ENCODE measurements around the gene THAP2. TPM values are rescaled to one million over a fixed set of nuclear protein-coding genes. Genes with fewer than 3 reads are reported as not detected.
A peak's percentile ranks its signal among the peaks of the same experiment; 100 is the strongest.

Gene THAP2
- polyA plus RNA-seq (2011; rRNA removed): 1.1 and 2.5 TPM in 2 replicates
- polyA minus RNA-seq (2011; rRNA and poly(A)+ RNA removed): 0.62 and 0.85 TPM in 2 replicates

DNA sequence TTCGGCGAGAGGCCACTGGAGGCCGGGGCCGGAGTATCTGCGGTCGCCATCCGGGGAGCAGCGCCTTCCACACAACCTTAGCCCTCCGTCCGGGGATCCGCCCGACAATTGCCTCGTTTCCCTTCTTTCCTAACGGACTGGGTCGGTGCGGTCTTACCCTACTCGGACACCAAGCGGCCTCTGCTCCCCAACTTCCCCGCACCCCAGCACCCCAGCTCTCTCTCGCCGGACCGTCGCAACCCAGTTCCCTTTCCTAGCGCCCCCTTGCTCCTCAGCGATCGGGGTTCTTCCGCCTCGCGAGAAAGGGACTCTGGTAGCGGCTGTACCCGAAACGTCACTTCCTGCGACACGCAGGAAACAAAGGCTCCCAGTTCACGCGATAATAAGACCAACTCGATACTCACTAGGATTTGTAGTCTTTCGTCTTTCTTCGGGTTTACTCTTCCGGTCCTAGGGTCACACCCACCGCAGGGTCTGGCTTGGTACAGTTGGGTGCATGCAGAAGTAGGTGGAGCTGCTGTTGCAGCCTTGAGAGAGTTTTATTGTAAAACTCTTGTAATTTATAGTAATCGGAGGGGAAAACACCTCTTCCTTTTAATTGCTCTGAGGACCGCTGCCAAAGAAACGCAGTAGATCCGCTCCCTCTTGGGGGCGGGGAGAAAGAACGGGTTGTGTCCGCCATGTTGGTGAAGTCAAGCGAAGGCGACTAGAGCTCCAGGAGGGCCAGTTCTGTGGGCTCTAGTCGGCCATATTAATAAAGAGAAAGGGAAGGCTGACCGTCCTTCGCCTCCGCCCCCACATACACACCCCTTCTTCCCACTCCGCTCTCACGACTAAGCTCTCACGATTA lies at the start of gene THAP2, which contains the start of gene ZFC3H1:
THAP2 (plus strand) TSS at position 741 of the 850 bp plus-strand sequence. CDS start 209 bp downstream, outside the sequence.
ZFC3H1 (minus strand) TSS at position 288 of the 850 bp plus-strand sequence; CDS start at position 50, 238 bp downstream.
- Histone ChIP-seq H3K27me3 (ENCODE audit: control insufficient read depth, insufficient read depth, low read length) (no peaks in the 10 kb centered on the region), H3K36me3 (ENCODE audit: control insufficient read depth, insufficient read depth, low read length) (no peaks in the 10 kb centered on the region), H3K4me3 (ENCODE audit: low read depth, low read length) (peak within 1 kb of the TSS; percentile 65)
- POLR2A ChIA-PET: interaction anchor here (1.0 kb wide), 2 partner anchors 22 to 91 kb away, joined by 3 read pairs; partner anchors contain the start of genes RAB21 and TMEM19
- TF ChIP-seq, protein P1, sequence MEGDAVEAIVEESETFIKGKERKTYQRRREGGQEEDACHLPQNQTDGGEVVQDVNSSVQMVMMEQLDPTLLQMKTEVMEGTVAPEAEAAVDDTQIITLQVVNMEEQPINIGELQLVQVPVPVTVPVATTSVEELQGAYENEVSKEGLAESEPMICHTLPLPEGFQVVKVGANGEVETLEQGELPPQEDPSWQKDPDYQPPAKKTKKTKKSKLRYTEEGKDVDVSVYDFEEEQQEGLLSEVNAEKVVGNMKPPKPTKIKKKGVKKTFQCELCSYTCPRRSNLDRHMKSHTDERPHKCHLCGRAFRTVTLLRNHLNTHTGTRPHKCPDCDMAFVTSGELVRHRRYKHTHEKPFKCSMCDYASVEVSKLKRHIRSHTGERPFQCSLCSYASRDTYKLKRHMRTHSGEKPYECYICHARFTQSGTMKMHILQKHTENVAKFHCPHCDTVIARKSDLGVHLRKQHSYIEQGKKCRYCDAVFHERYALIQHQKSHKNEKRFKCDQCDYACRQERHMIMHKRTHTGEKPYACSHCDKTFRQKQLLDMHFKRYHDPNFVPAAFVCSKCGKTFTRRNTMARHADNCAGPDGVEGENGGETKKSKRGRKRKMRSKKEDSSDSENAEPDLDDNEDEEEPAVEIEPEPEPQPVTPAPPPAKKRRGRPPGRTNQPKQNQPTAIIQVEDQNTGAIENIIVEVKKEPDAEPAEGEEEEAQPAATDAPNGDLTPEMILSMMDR (IDR thresholded peaks at IDR 0.05; ENCODE audit: insufficient read depth, low read depth, low read length): peak; percentile 60
- CTCF ChIA-PET: interaction anchor here (0.9 to 2.3 kb wide), 5 partner anchors 14 to 35 kb away, joined by 3 to 7 read pairs (median 6); partner anchors contain the start of gene TMEM19
- peak; percentile 99 for DNase-seq (ENCODE audit: low read depth)

DNA sequence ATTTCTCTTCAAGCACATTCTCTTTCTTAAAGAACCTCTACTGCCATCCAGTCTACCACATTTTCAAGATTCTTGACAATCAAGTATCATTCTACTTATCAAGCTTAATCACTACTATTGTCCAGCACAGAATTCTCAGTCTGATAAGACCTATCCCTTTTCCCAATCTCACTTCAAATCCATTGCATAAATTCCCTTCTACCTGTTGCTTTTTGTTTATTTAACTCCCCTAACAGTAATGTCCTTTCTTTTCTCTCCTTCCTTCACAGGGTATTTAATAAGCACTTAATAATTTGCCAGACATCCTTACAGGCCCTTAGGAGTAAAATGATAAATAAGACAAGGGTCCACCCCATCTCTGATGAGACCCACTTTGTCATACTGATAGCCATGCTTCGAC lies 42.2 kb upstream of the THAP2 start:
- ChIA-PET POLR2A (interaction anchor here (0.6 kb wide), 1 partner anchor 20 kb away, joined by 4 read pairs; no protein-coding TSS in a partner anchor), CTCF (interaction anchor here (0.7 to 0.9 kb wide), 2 partner anchors 15 to 206 kb away, joined by 3 to 4 read pairs; no protein-coding TSS in a partner anchor)
- Histone ChIP-seq H3K4me3 (ENCODE audit: low read depth, low read length) (no peak overlapping the region), H3K27me3 (ENCODE audit: control insufficient read depth, insufficient read depth, low read length) (no peaks in the 10 kb centered on the region), H3K36me3 (ENCODE audit: control insufficient read depth, insufficient read depth, low read length) (peaks cover 20% of the 10 kb centered on the region)
- no peak for DNase-seq (ENCODE audit: low read depth)
- TF ChIP-seq, protein P1 (IDR thresholded peaks at IDR 0.05; ENCODE audit: insufficient read depth, low read depth, low read length): no peak

DNA sequence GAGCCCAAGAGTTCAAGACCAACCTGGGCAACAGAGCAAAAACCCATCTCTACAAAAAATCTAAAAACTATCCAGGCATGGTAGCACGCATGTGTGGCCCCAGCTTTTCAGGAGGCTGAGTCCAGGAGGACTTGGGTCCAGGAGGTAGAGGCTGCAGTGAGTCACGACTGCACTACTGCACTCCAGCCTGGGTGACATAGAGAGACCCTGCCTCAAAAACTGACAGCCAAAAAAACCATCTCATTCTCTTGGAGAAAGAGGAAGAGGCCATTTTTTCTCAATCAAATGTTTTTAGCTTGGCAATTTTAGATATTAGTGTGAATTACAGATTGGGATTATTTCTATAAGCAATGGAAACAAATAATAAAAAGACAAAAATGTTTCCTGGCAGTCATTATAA lies 38.6 kb upstream of the THAP2 start:
- H3K4me3 ChIP-seq (ENCODE audit: low read depth, low read length): no peak overlapping the region
- no peaks in the 10 kb centered on the region for H3K27me3 ChIP-seq (ENCODE audit: control insufficient read depth, insufficient read depth, low read length)
- CTCF ChIA-PET: interaction anchor here (2.8 kb wide), 1 partner anchor 11 kb away, joined by 22 read pairs; no protein-coding TSS in a partner anchor
- POLR2A ChIA-PET: no interaction called here
- DNase-seq (ENCODE audit: low read depth): no peak
- H3K36me3 ChIP-seq (ENCODE audit: control insufficient read depth, insufficient read depth, low read length): peaks cover 14% of the 10 kb centered on the region
- TF ChIP-seq, protein P1 (IDR thresholded peaks at IDR 0.05; ENCODE audit: insufficient read depth, low read depth, low read length): no peak

DNA sequence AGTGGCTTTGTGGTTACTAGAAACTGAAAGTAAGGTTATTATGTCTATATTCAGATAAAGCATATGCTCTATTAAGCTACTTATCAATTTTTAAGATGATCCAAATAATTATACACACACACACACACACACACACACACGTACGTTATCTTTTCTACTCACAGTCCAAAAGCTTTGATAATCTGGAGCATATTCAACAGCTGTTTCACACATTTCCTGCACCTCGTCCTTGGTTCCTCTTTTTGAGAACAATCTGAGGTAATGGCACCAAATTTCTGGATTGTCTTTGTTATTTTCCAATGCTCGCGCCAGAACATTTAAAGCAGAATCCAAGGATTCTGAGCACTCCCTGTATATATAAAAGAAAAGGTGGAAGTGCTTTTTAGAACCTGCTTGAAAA lies 38.0 kb upstream of the THAP2 start:
- no peak for DNase-seq (ENCODE audit: low read depth)

More for the DNA sequence above, 38.0 kb upstream of the THAP2 start:
- ChIA-PET POLR2A (no interaction called here), CTCF (interaction anchor here (0.8 to 2.8 kb wide), 3 partner anchors 10 to 120 kb away, joined by 3 to 22 read pairs (median 7); no protein-coding TSS in a partner anchor)
- Histone ChIP-seq H3K27me3 (ENCODE audit: control insufficient read depth, insufficient read depth, low read length) (no peaks in the 10 kb centered on the region), H3K4me3 (ENCODE audit: low read depth, low read length) (no peak overlapping the region), H3K36me3 (ENCODE audit: control insufficient read depth, insufficient read depth, low read length) (peaks cover 12% of the 10 kb centered on the region)
- TF ChIP-seq, protein P1 (IDR thresholded peaks at IDR 0.05; ENCODE audit: insufficient read depth, low read depth, low read length): no peak
